Measurements from ENCODE around the gene TMIGD1.
A peak's percentile ranks its signal among the peaks of the same experiment; 100 is the strongest.

TMIGD1 gene

GRCh38 chr17:30290696-30291542 lies 42.9 kb downstream of the TMIGD1 start:
- no peaks in the 10 kb centered on the region for H3K27me3 ChIP-seq (ENCODE audit: insufficient read depth, insufficient read length)
- H3K4me3 ChIP-seq (ENCODE audit: insufficient read length, low read depth), result peak overlapping the region; percentile 78
- peak; percentile 3 for DNase-seq (ENCODE audit: low read depth, low spot score)
- no peak for TF ChIP-seq YY1 (IDR thresholded peaks at IDR 0.05; ENCODE audit: insufficient read depth, insufficient read length)
- no peak for TF ChIP-seq ZNF274 (IDR thresholded peaks at IDR 0.05; ENCODE audit: low read depth, low read length)
- TF ChIP-seq SUZ12 (IDR thresholded peaks at IDR 0.05; ENCODE audit: extremely low read depth, insufficient read depth, insufficient read length), result no peak
- peaks cover 42% of the 10 kb centered on the region for H3K36me3 ChIP-seq (ENCODE audit: insufficient read depth, insufficient read length, low read length)
- H3K9me3 ChIP-seq (ENCODE audit: insufficient read depth, low read length), result no peaks in the 10 kb centered on the region
- H3K9ac ChIP-seq (ENCODE audit: insufficient read length, low read depth), result peak overlapping the region; percentile 92
- no peaks in the 10 kb centered on the region for H3K4me1 ChIP-seq (ENCODE audit: insufficient read depth, insufficient read length)

GRCh38 chr17:30290077-30290476 lies 43.8 kb downstream of the TMIGD1 start:
- Histone ChIP-seq H3K9me3 (ENCODE audit: insufficient read depth, low read length) (no peaks in the 10 kb centered on the region), H3K36me3 (ENCODE audit: insufficient read depth, insufficient read length, low read length) (peaks cover 51% of the 10 kb centered on the region), H3K27me3 (ENCODE audit: insufficient read depth, insufficient read length) (no peaks in the 10 kb centered on the region), H3K9ac (ENCODE audit: insufficient read length, low read depth) (peak overlapping the region; percentile 50), H3K4me3 (ENCODE audit: insufficient read length, low read depth) (no peak overlapping the region), H3K4me1 (ENCODE audit: insufficient read depth, insufficient read length) (no peaks in the 10 kb centered on the region)
- DNase-seq (ENCODE audit: low read depth, low spot score), result no peak
- no peak for TF ChIP-seq ZNF274 (IDR thresholded peaks at IDR 0.05; ENCODE audit: low read depth, low read length)
- TF ChIP-seq YY1 (IDR thresholded peaks at IDR 0.05; ENCODE audit: insufficient read depth, insufficient read length), result no peak
- TF ChIP-seq SUZ12 (IDR thresholded peaks at IDR 0.05; ENCODE audit: extremely low read depth, insufficient read depth, insufficient read length), result no peak

GRCh38 chr17:30279156-30279555 lies 54.7 kb downstream of the TMIGD1 start:
- Histone ChIP-seq H3K9ac (ENCODE audit: insufficient read length, low read depth) (no peak overlapping the region), H3K27me3 (ENCODE audit: insufficient read depth, insufficient read length) (no peaks in the 10 kb centered on the region), H3K4me1 (ENCODE audit: insufficient read depth, insufficient read length) (no peaks in the 10 kb centered on the region), H3K9me3 (ENCODE audit: insufficient read depth, low read length) (no peaks in the 10 kb centered on the region), H3K36me3 (ENCODE audit: insufficient read depth, insufficient read length, low read length) (peaks cover 75% of the 10 kb centered on the region), H3K4me3 (ENCODE audit: insufficient read length, low read depth) (no peak overlapping the region)
- no peak for DNase-seq (ENCODE audit: low read depth, low spot score)
- TF ChIP-seq YY1 (IDR thresholded peaks at IDR 0.05; ENCODE audit: insufficient read depth, insufficient read length) (no peak), ZNF274 (IDR thresholded peaks at IDR 0.05; ENCODE audit: low read depth, low read length) (no peak), SUZ12 (IDR thresholded peaks at IDR 0.05; ENCODE audit: extremely low read depth, insufficient read depth, insufficient read length) (no peak)

GRCh38 chr17:30278032-30278431 lies 55.8 kb downstream of the TMIGD1 start:
- Histone ChIP-seq H3K36me3 (ENCODE audit: insufficient read depth, insufficient read length, low read length) (peaks cover 77% of the 10 kb centered on the region), H3K4me1 (ENCODE audit: insufficient read depth, insufficient read length) (no peaks in the 10 kb centered on the region), H3K9me3 (ENCODE audit: insufficient read depth, low read length) (no peaks in the 10 kb centered on the region), H3K27me3 (ENCODE audit: insufficient read depth, insufficient read length) (no peaks in the 10 kb centered on the region), H3K9ac (ENCODE audit: insufficient read length, low read depth) (no peak overlapping the region), H3K4me3 (ENCODE audit: insufficient read length, low read depth) (no peak overlapping the region)
- DNase-seq (ENCODE audit: low read depth, low spot score), result no peak
- TF ChIP-seq SUZ12 (IDR thresholded peaks at IDR 0.05; ENCODE audit: extremely low read depth, insufficient read depth, insufficient read length) (no peak), ZNF274 (IDR thresholded peaks at IDR 0.05; ENCODE audit: low read depth, low read length) (no peak), YY1 (IDR thresholded peaks at IDR 0.05; ENCODE audit: insufficient read depth, insufficient read length) (no peak)

GRCh38 chr17:30275911-30276310 lies 57.9 kb downstream of the TMIGD1 start:
- Histone ChIP-seq H3K4me1 (ENCODE audit: insufficient read depth, insufficient read length) (no peaks in the 10 kb centered on the region), H3K27me3 (ENCODE audit: insufficient read depth, insufficient read length) (no peaks in the 10 kb centered on the region)

GRCh38 chr17:30274887-30275286 lies 59.0 kb downstream of the TMIGD1 start:
- Histone ChIP-seq H3K9ac (ENCODE audit: insufficient read length, low read depth) (no peak overlapping the region), H3K4me1 (ENCODE audit: insufficient read depth, insufficient read length) (no peaks in the 10 kb centered on the region), H3K4me3 (ENCODE audit: insufficient read length, low read depth) (no peak overlapping the region), H3K9me3 (ENCODE audit: insufficient read depth, low read length) (no peaks in the 10 kb centered on the region), H3K27me3 (ENCODE audit: insufficient read depth, insufficient read length) (no peaks in the 10 kb centered on the region), H3K36me3 (ENCODE audit: insufficient read depth, insufficient read length, low read length) (peaks cover 76% of the 10 kb centered on the region)
- no peak for DNase-seq (ENCODE audit: low read depth, low spot score)
- no peak for TF ChIP-seq SUZ12 (IDR thresholded peaks at IDR 0.05; ENCODE audit: extremely low read depth, insufficient read depth, insufficient read length)
- no peak for TF ChIP-seq YY1 (IDR thresholded peaks at IDR 0.05; ENCODE audit: insufficient read depth, insufficient read length)
- no peak for TF ChIP-seq ZNF274 (IDR thresholded peaks at IDR 0.05; ENCODE audit: low read depth, low read length)

More at GRCh38 chr17:30275911-30276310, 57.9 kb downstream of the TMIGD1 start:
- TF ChIP-seq YY1 (IDR thresholded peaks at IDR 0.05; ENCODE audit: insufficient read depth, insufficient read length) (no peak), SUZ12 (IDR thresholded peaks at IDR 0.05; ENCODE audit: extremely low read depth, insufficient read depth, insufficient read length) (no peak), ZNF274 (IDR thresholded peaks at IDR 0.05; ENCODE audit: low read depth, low read length) (no peak)
- H3K9ac ChIP-seq (ENCODE audit: insufficient read length, low read depth), result no peak overlapping the region
- H3K9me3 ChIP-seq (ENCODE audit: insufficient read depth, low read length), result no peaks in the 10 kb centered on the region
- H3K4me3 ChIP-seq (ENCODE audit: insufficient read length, low read depth), result no peak overlapping the region
- no peak for DNase-seq (ENCODE audit: low read depth, low spot score)
- peaks cover 73% of the 10 kb centered on the region for H3K36me3 ChIP-seq (ENCODE audit: insufficient read depth, insufficient read length, low read length)

- TF ChIP-seq YY1 (IDR thresholded peaks at IDR 0.05; ENCODE audit: insufficient read depth, insufficient read length), result no peak
- TF ChIP-seq ZNF274 (IDR thresholded peaks at IDR 0.05; ENCODE audit: low read depth, low read length), result no peak
- TF ChIP-seq SUZ12 (IDR thresholded peaks at IDR 0.05; ENCODE audit: extremely low read depth, insufficient read depth, insufficient read length), result no peak
- DNase-seq (ENCODE audit: low read depth, low spot score), result no peak
- Histone ChIP-seq H3K36me3 (ENCODE audit: insufficient read depth, insufficient read length, low read length) (peaks cover 66% of the 10 kb centered on the region), H3K4me3 (ENCODE audit: insufficient read length, low read depth) (no peak overlapping the region), H3K9me3 (ENCODE audit: insufficient read depth, low read length) (no peaks in the 10 kb centered on the region), H3K4me1 (ENCODE audit: insufficient read depth, insufficient read length) (no peaks in the 10 kb centered on the region), H3K9ac (ENCODE audit: insufficient read length, low read depth) (no peak overlapping the region), H3K27me3 (ENCODE audit: insufficient read depth, insufficient read length) (no peaks in the 10 kb centered on the region)
Observed at GRCh38 chr17:30273373-30273772, 60.5 kb downstream of the TMIGD1 start.
